ENCODE measurements around the gene KLC1.

The KLC1 gene

DNA sequence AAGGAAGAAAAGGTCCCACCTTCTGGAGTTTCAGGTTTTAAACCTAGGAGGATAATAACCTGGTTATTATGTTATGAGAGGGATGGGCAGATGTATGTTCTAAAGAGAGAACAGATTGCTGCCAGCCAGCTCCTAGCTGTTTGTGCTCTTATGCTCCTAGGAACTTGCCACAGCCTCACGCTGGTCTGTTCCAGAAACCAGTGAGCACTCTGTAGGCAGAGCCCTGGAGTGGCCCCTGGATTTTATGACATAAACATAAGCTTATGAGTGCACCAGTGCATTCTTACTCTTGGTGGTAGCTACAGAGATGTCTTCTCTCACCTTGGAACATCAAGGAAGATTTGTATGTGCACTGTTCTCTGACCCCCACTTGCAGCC, 27.7 kb downstream of the KLC1 start:
- no peak for TF ChIP-seq SIN3A (IDR thresholded peaks at IDR 0.05; ENCODE audit: borderline replicate concordance, insufficient read depth, low read length)
- no peak for TF ChIP-seq POLR2AphosphoS5 (IDR thresholded peaks at IDR 0.05; ENCODE audit: low read depth, low read length)
- TF ChIP-seq TAF1 (IDR thresholded peaks at IDR 0.05; ENCODE audit: borderline replicate concordance, insufficient read depth, low read length) = no peak
- no peak for TF ChIP-seq FOXP2 (optimal IDR thresholded peaks at IDR 0.05; ENCODE audit: borderline replicate concordance, extremely low read depth, extremely low read length, insufficient read depth)
- TF ChIP-seq, protein P1, sequence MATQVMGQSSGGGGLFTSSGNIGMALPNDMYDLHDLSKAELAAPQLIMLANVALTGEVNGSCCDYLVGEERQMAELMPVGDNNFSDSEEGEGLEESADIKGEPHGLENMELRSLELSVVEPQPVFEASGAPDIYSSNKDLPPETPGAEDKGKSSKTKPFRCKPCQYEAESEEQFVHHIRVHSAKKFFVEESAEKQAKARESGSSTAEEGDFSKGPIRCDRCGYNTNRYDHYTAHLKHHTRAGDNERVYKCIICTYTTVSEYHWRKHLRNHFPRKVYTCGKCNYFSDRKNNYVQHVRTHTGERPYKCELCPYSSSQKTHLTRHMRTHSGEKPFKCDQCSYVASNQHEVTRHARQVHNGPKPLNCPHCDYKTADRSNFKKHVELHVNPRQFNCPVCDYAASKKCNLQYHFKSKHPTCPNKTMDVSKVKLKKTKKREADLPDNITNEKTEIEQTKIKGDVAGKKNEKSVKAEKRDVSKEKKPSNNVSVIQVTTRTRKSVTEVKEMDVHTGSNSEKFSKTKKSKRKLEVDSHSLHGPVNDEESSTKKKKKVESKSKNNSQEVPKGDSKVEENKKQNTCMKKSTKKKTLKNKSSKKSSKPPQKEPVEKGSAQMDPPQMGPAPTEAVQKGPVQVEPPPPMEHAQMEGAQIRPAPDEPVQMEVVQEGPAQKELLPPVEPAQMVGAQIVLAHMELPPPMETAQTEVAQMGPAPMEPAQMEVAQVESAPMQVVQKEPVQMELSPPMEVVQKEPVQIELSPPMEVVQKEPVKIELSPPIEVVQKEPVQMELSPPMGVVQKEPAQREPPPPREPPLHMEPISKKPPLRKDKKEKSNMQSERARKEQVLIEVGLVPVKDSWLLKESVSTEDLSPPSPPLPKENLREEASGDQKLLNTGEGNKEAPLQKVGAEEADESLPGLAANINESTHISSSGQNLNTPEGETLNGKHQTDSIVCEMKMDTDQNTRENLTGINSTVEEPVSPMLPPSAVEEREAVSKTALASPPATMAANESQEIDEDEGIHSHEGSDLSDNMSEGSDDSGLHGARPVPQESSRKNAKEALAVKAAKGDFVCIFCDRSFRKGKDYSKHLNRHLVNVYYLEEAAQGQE (IDR thresholded peaks at IDR 0.05; ENCODE audit: insufficient read depth in 1 of 2, low read depth in 2 of 2, low read length in 2 of 2) = no peak

DNA sequence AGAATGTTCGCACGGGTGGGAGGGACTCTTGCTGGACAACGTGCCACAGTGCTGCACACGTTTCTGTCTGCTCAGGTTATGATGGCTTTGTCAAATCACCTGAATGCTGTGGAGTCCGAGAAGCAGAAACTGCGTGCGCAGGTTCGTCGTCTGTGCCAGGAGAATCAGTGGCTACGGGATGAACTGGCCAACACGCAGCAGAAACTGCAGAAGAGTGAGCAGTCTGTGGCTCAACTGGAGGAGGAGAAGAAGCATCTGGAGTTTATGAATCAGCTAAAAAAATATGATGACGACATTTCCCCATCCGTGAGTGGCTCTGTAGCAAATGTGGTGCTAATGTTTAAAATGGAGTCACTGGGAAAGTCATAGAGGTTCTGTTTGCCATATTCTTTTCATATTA, 28.5 kb downstream of the KLC1 start:
- TF ChIP-seq FOXP2 (optimal IDR thresholded peaks at IDR 0.05; ENCODE audit: borderline replicate concordance, extremely low read depth, extremely low read length, insufficient read depth) = no peak
- no peak for TF ChIP-seq TAF1 (IDR thresholded peaks at IDR 0.05; ENCODE audit: borderline replicate concordance, insufficient read depth, low read length)
- TF ChIP-seq POLR2AphosphoS5 (IDR thresholded peaks at IDR 0.05; ENCODE audit: low read depth, low read length) = no peak
- TF ChIP-seq, protein P1 (IDR thresholded peaks at IDR 0.05; ENCODE audit: insufficient read depth in 1 of 2, low read depth in 2 of 2, low read length in 2 of 2) = no peak
- no peak for TF ChIP-seq SIN3A (IDR thresholded peaks at IDR 0.05; ENCODE audit: borderline replicate concordance, insufficient read depth, low read length)

DNA sequence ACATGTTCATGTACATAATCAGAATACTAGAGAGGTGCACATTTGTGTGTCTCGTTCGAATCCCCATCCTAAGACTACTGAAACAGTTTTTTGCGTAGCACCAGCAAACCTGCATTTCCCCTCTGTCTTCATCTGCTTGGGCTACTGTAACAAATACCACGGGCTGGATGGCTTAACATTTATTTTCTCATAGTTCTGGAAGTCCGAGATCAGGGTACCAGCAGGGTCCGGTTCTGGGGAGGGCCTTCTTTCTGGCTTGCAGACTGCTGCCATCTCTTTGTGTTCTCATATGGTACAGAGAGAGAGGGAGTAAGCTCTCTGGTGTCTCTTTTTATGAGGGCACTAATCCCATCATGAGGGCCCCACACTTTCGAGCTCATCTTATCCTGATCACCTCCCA, 30.6 kb downstream of the KLC1 start:
- TF ChIP-seq FOXP2 (optimal IDR thresholded peaks at IDR 0.05; ENCODE audit: borderline replicate concordance, extremely low read depth, extremely low read length, insufficient read depth) = no peak
- TF ChIP-seq, protein P1 (IDR thresholded peaks at IDR 0.05; ENCODE audit: insufficient read depth in 1 of 2, low read depth in 2 of 2, low read length in 2 of 2) = no peak
- TF ChIP-seq SIN3A (IDR thresholded peaks at IDR 0.05; ENCODE audit: borderline replicate concordance, insufficient read depth, low read length) = no peak
- no peak for TF ChIP-seq POLR2AphosphoS5 (IDR thresholded peaks at IDR 0.05; ENCODE audit: low read depth, low read length)
- no peak for TF ChIP-seq TAF1 (IDR thresholded peaks at IDR 0.05; ENCODE audit: borderline replicate concordance, insufficient read depth, low read length)

- TF ChIP-seq POLR2AphosphoS5 (IDR thresholded peaks at IDR 0.05; ENCODE audit: low read depth, low read length) (no peak), TAF1 (IDR thresholded peaks at IDR 0.05; ENCODE audit: borderline replicate concordance, insufficient read depth, low read length) (no peak), FOXP2 (optimal IDR thresholded peaks at IDR 0.05; ENCODE audit: borderline replicate concordance, extremely low read depth, extremely low read length, insufficient read depth) (no peak), SIN3A (IDR thresholded peaks at IDR 0.05; ENCODE audit: borderline replicate concordance, insufficient read depth, low read length) (no peak)
- TF ChIP-seq, protein P1 (IDR thresholded peaks at IDR 0.05; ENCODE audit: insufficient read depth in 1 of 2, low read depth in 2 of 2, low read length in 2 of 2) = no peak
Measured at GRCh38 chr14:103662029-103662428, 33.0 kb downstream of the KLC1 start.

GRCh38 chr14:103662591-103662990, 33.6 kb downstream of the KLC1 start:
- TF ChIP-seq, protein P1 (IDR thresholded peaks at IDR 0.05; ENCODE audit: insufficient read depth in 1 of 2, low read depth in 2 of 2, low read length in 2 of 2) = no peak
- TF ChIP-seq FOXP2 (optimal IDR thresholded peaks at IDR 0.05; ENCODE audit: borderline replicate concordance, extremely low read depth, extremely low read length, insufficient read depth) = no peak
